Measurements from ENCODE around the gene CLDND1. TPM values are rescaled to one million over a fixed set of nuclear protein-coding genes. Genes with fewer than 3 reads are reported as not detected.

The CLDND1 gene
- total and polyA plus RNA-seq, 10 of the 15 experiments (the other 5 are each of a cell fraction or from before 2014, with no cell fraction given) = 97.8 to 225 (median 152) TPM

- TF ChIP-seq PML (IDR thresholded peaks at IDR 0.05; ENCODE audit: low read length) (0 out of 2 replicates have a peak, but pooled peaks have one; percentile 45), DPF2 (IDR thresholded peaks at IDR 0.05) (peak; percentile 95)
Observed at GRCh38 chr3:98540346-98540745, 17.6 kb upstream of the CLDND1 start (continued).

GRCh38 chr3:98536456-98537017 is 13.8 kb upstream of the CLDND1 start:
- Histone ChIP-seq H2AFZ (ENCODE audit: control insufficient read depth, low read depth, low read length) (no peak overlapping the region), H3K36me3 (ENCODE audit: control insufficient read depth in 2 of 2, insufficient read depth in 2 of 2, low read length in 1 of 2) (peaks cover 3 to 4% of the 10 kb centered on the region in 2 experiments; a peak in 3 of 4 replicates), H4K20me1 (ENCODE audit: control insufficient read depth, insufficient read depth) (no peaks in the 10 kb centered on the region), H3K9me3 (replicated peaks; ENCODE audit: control insufficient read depth, insufficient read depth, low read length) (no peaks in the 10 kb centered on the region), H3K4me2 (ENCODE audit: control insufficient read depth, insufficient read depth) (peak overlapping the region; percentile 53), H3K27ac (ENCODE audit: control insufficient read depth, insufficient read depth) (peak overlapping the region; percentile 97), H3K79me2 (ENCODE audit: control insufficient read depth, insufficient read depth, low read length) (peaks cover 94% of the 10 kb centered on the region), H3K27me3 (replicated peaks in 1 of 2; ENCODE audit: control insufficient read depth in 2 of 2, insufficient read depth in 2 of 2, low read length in 1 of 2) (no peaks in the 10 kb centered on the region), H3K9ac (ENCODE audit: control insufficient read depth, insufficient read depth, low read length) (peak overlapping the region; percentile 94), H3K4me1 (ENCODE audit: control insufficient read depth, insufficient read depth, low read length) (peaks cover 11% of the 10 kb centered on the region; the same call in 1 of the 2 replicates), H3K4me3 (peak overlapping the region; percentile 74)
- intact Hi-C loops (cut with micrococcal nuclease; ENCODE audit: unreplicated experiment) = loop anchor here (1.0 kb wide), 2 partner anchors 20 to 27 kb away; no protein-coding TSS in a partner anchor
- peak; percentile 91 for FAIRE-seq
- ATAC-seq = peak; percentile 59
- ChIA-PET RAD21 (ENCODE audit: unreplicated experiment) (interaction anchor here (0.6 to 13.1 kb wide), 15 partner anchors 8 to 301 kb away, joined by 3 to 511 read pairs (median 4); partner anchors contain the start of genes CLDND1 and CPOX), POLR2A (interaction anchor here (0.5 to 11.8 kb wide), 7 partner anchors 8 to 57 kb away, joined by 3 to 350 read pairs (median 6); partner anchors contain the start of genes CLDND1 and CPOX), SMC1A (ENCODE audit: uncharacterized antibody, unreplicated experiment) (interaction anchor here (1.0 to 13.1 kb wide), 10 partner anchors 12 to 211 kb away, joined by 4 to 603 read pairs (median 6); partner anchors contain the start of gene CLDND1), CTCF (interaction anchor here (1.0 to 6.3 kb wide), 11 partner anchors 9 to 52 kb away, joined by 3 to 40 read pairs (median 6); no protein-coding TSS in a partner anchor)
- in situ Hi-C loops (cut with MboI) = no loop called here
- no TSS peak for BruUV-seq (replicated peaks)
- peak; percentile 98 for DNase-seq (ENCODE audit: low read depth, low spot score)
- 0% methylated on average over 6 of the region's 6 CpGs for whole genome bisulfite sequencing (ENCODE audit: insufficient coverage, insufficient replicate concordance, low lambda C conversion rate, missing lambda C conversion rate)
- no peak for TF ChIP-seq NFYA (IDR thresholded peaks at IDR 0.05; ENCODE audit: borderline replicate concordance, low read depth, low read length)
- peak; percentile 98 for TF ChIP-seq SMAD5 (IDR thresholded peaks at IDR 0.05; ENCODE audit: low read depth)
- peak; percentile 83; the same call in 1 of the 2 replicates for TF ChIP-seq BACH1 (IDR thresholded peaks at IDR 0.05; ENCODE audit: borderline replicate concordance)
- no peak for TF ChIP-seq RELA (IDR thresholded peaks at IDR 0.05; ENCODE audit: borderline replicate concordance, partially characterized antibody)
- TF ChIP-seq NR2C2 (IDR thresholded peaks at IDR 0.05; ENCODE audit: borderline replicate concordance, control insufficient read depth, insufficient read length, low read depth) = no peak
- TF ChIP-seq YY1 (IDR thresholded peaks at IDR 0.05; ENCODE audit: low read depth, low read length) = peak; percentile 70
- no peak for TF ChIP-seq ZBTB11 (CRISPR knock-in tag; IDR thresholded peaks at IDR 0.05)
- peak; percentile 99 for TF ChIP-seq POLR2AphosphoS5 (IDR thresholded peaks at IDR 0.05; ENCODE audit: low read length)
- no peak for TF ChIP-seq EZH2 (IDR thresholded peaks at IDR 0.05; ENCODE audit: borderline replicate concordance, control insufficient read depth, low read depth, low read length)
- TF ChIP-seq CTCF (IDR thresholded peaks at IDR 0.05 in 2 of 3, conservative IDR thresholded peaks at IDR 0.05 in 1 of 3; ENCODE audit: control insufficient read depth in 2 of 3, extremely low read depth in 1 of 3, insufficient read depth in 1 of 3, low read depth in 3 of 3, low read length in 3 of 3) = no peak
- no peak for TF ChIP-seq ATF3 (IDR thresholded peaks at IDR 0.05; ENCODE audit: borderline replicate concordance, extremely low read depth, low read depth, low read length)
- TF ChIP-seq CREB1 (IDR thresholded peaks at IDR 0.05; ENCODE audit: low read depth) = peak; percentile 60
- TF ChIP-seq KLF5 (IDR thresholded peaks at IDR 0.05; ENCODE audit: partially characterized antibody) = peak; percentile 73
- no peak for TF ChIP-seq SUPT20H (IDR thresholded peaks at IDR 0.05; ENCODE audit: borderline replicate concordance, control insufficient read depth, low read depth, low read length)
